ENCODE data around the gene IFNA6. TPM values are rescaled to one million over a fixed set of nuclear protein-coding genes. Genes with fewer than 3 reads are reported as not detected.

The IFNA6 gene
- total and polyA plus RNA-seq, 2 of the 8 experiments (the other 6 are each of a cell fraction or from before 2014, with no cell fraction given) = not detected

- H2BK5ac ChIP-seq (ENCODE audit: low read depth, low read length) = no peak overlapping the region
- no peaks in the 10 kb centered on the region for H3K79me2 ChIP-seq (ENCODE audit: control insufficient read depth in 1 of 2, insufficient read depth in 2 of 2, low read length in 2 of 2)
- no peaks in the 10 kb centered on the region for H3K36me3 ChIP-seq (ENCODE audit: control insufficient read depth in 2 of 4, insufficient read depth in 4 of 4, low read length in 3 of 4)
- POLR2A ChIA-PET (ENCODE audit: partially characterized antibody) = no interaction called here
- H4K91ac ChIP-seq (replicated peaks; ENCODE audit: insufficient read length, low read length) = no peak overlapping the region
- DNase-seq (ENCODE audit: low read depth in 1 of 2, low spot score in 2 of 2) (no peak), FAIRE-seq (no peak)
- no peak overlapping the region for H3K56ac ChIP-seq (replicated peaks; ENCODE audit: insufficient read length, low read depth, low read length)
- no peak overlapping the region for H2BK12ac ChIP-seq (ENCODE audit: low read depth, low read length)
- TF ChIP-seq BRCA1 (IDR thresholded peaks at IDR 0.05; ENCODE audit: low read depth, low read length) (no peak), TCF12 (IDR thresholded peaks at IDR 0.05; ENCODE audit: low read depth, low read length) (no peak)
- H4K5ac ChIP-seq (ENCODE audit: insufficient read length, low read depth, low read length) = no peak overlapping the region
- no peak overlapping the region for H3K9ac ChIP-seq (replicated peaks in 1 of 4; ENCODE audit: extremely low read depth in 1 of 4, low read depth in 3 of 4, low read length in 3 of 4)
- no peaks in the 10 kb centered on the region for H3K4me1 ChIP-seq (replicated peaks in 1 of 4; ENCODE audit: control insufficient read depth in 3 of 4, insufficient read depth in 4 of 4, low read length in 3 of 4)
- no peak overlapping the region for H2AFZ ChIP-seq (ENCODE audit: low read length)
- H3K27ac ChIP-seq (ENCODE audit: low read depth, low read length) = no peak overlapping the region
- peaks cover 0 to 25% (median 17%) of the 10 kb centered on the region in 4 experiments; a peak in 5 of 7 replicates for H3K27me3 ChIP-seq (replicated peaks in 1 of 4; ENCODE audit: control insufficient read depth in 3 of 4, extremely low read depth in 1 of 4, insufficient read depth in 3 of 4, low read length in 3 of 4)
- H3K4me2 ChIP-seq (ENCODE audit: insufficient read depth in 1 of 2, low read depth in 2 of 2, low read length in 2 of 2) = no peak overlapping the region
- no peaks in the 10 kb centered on the region for H3K9me3 ChIP-seq (ENCODE audit: insufficient read depth in 2 of 2, low read depth in 1 of 2, low read length in 1 of 2)
- H2BK15ac ChIP-seq (ENCODE audit: low read length) = no peak overlapping the region
- no peak overlapping the region for H2BK120ac ChIP-seq (replicated peaks; ENCODE audit: low read depth, low read length)
- no peaks in the 10 kb centered on the region; the same call in 1 of the 2 replicates for H3K23me2 ChIP-seq (ENCODE audit: low read depth, low read length)
- CTCF ChIA-PET (ENCODE audit: partially characterized antibody) = interaction anchor here (1.5 to 4.1 kb wide), 8 partner anchors 13 to 204 kb away, joined by 4 to 19 read pairs (median 6); no protein-coding TSS in a partner anchor
- no peak overlapping the region for H3K4me3 ChIP-seq (ENCODE audit: extremely low read depth in 1 of 4, insufficient read depth in 2 of 4, low read depth in 3 of 4, low read length in 4 of 4)
- no peak overlapping the region for H2AK5ac ChIP-seq (ENCODE audit: low read depth, low read length)
- no peak overlapping the region for H3K23ac ChIP-seq (ENCODE audit: insufficient read length)
- 91% methylated on average over 5 of the region's 5 CpGs; no CpG with 5 or more reads in 1 of the 2 experiments for WGBS, 2 experiments (ENCODE audit: extremely low coverage in 1 of 2, insufficient coverage in 1 of 2, insufficient read length in 1 of 2, insufficient replicate concordance in 2 of 2, low coverage in 1 of 2, low lambda C conversion rate in 2 of 2, missing lambda C conversion rate in 1 of 2)
- H3K18ac ChIP-seq (ENCODE audit: extremely low read depth, low read length) = no peak overlapping the region
- H3K14ac ChIP-seq (ENCODE audit: insufficient read length) = no peak overlapping the region
- no peak overlapping the region for H2BK20ac ChIP-seq (ENCODE audit: low read length)
- H4K8ac ChIP-seq (ENCODE audit: extremely low read depth, insufficient read depth, low read length) = no peak overlapping the region
- H3K79me1 ChIP-seq (ENCODE audit: low read depth, low read length) = no peaks in the 10 kb centered on the region
- H3K4ac ChIP-seq (replicated peaks; ENCODE audit: insufficient read length, low read depth, low read length) = no peak overlapping the region
- no peaks in the 10 kb centered on the region for H4K20me1 ChIP-seq (replicated peaks in 1 of 2; ENCODE audit: control insufficient read depth in 1 of 2, insufficient read depth in 2 of 2, low read length in 2 of 2)
Measured at GRCh38 chr9:21398955-21399489, 48.3 kb upstream of the IFNA6 start.

Measured in H1 (cell line).